Choroid plexus epithelial cell (primary cell): ENCODE results near the gene HP.

Source experiments
- DNase-seq: peaks from one replicate; pipeline ENCODE4 v3.0.0-alpha.2; 2010; ENCODE audit warnings: low read depth
- H3K4me3 ChIP-seq: 2 replicates; pipeline ENCODE4 v1.5.1; 2011; ENCODE audit warnings: low read depth, mild to moderate bottlenecking, control low read depth, low read length, moderate library complexity
- TF ChIP-seq, protein P1 (sequence below): conservative IDR thresholded peaks from 2 replicates; pipeline ENCODE4 v1.5.1; 2011; ENCODE audit warnings: low read depth, mild to moderate bottlenecking, control low read depth, inconsistent platforms, low read length, moderate library complexity

Gene HP

DNA sequence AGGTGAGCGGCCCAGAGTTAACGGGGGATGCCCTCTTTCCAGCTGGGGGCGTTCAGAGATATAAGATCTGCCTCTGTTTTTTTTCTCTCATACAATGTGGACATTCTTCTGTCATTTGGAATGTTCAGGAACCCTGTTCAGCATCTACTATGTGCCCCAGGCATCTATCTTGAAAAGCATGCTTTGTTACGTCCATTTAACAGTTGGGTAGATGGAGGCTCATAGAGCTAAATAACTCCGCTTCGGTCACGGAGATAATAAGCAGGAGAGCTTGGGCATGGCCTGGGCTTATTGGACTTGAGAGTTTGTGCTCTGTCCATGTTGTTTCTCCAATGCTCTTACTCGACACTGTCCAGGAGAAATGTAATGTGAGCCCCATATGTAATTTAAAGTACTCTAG lies 39.6 kb upstream of the HP start:
- TF ChIP-seq, protein P1, sequence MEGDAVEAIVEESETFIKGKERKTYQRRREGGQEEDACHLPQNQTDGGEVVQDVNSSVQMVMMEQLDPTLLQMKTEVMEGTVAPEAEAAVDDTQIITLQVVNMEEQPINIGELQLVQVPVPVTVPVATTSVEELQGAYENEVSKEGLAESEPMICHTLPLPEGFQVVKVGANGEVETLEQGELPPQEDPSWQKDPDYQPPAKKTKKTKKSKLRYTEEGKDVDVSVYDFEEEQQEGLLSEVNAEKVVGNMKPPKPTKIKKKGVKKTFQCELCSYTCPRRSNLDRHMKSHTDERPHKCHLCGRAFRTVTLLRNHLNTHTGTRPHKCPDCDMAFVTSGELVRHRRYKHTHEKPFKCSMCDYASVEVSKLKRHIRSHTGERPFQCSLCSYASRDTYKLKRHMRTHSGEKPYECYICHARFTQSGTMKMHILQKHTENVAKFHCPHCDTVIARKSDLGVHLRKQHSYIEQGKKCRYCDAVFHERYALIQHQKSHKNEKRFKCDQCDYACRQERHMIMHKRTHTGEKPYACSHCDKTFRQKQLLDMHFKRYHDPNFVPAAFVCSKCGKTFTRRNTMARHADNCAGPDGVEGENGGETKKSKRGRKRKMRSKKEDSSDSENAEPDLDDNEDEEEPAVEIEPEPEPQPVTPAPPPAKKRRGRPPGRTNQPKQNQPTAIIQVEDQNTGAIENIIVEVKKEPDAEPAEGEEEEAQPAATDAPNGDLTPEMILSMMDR: no peak

DNA sequence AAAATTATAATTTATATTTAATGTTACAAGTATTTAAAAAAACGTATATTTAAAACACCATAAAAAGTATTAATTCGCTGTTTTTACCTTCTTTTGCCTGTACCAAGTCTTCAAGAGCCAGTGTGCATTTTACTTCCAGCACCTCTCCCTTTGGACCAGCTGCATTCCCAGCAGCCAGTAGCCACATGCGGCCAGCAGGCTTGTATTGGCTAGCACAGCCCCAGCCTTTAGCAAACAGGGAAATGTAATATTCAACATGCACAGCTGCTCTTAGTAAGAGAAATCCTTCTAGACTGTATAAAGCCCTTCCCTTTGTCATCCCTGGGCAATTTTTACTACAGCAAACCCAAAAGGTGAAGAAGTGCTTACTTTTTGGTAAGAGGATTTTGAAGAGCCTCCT lies 39.2 kb upstream of the HP start:
- DNase-seq: no peak
- TF ChIP-seq, protein P1: no peak
- no peak overlapping the region for H3K4me3 ChIP-seq

More for the DNA sequence above, 39.6 kb upstream of the HP start:
- H3K4me3 ChIP-seq: no peak overlapping the region
- DNase-seq: no peak

DNA sequence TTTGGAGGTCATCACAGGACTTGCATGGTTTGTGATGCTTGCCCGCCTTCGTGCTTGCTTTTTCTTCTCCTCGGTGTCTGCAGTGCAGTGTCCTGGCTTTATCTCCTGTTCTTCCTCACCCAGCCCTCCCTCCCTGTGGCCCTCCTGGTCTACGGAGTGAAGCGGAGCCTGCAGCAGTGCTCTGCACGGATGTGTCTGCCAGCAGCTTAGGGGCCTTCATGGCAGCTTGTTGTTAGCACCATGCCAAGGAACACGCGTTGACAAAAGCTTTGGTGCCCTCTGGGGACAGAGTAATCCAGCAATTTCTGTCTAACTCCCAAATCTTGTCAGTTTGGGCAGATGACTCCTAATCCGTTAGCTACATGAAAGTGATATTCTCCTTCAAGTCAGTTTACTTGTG lies 35.8 kb upstream of the HP start:
- no peak overlapping the region for H3K4me3 ChIP-seq
- TF ChIP-seq, protein P1: no peak
- DNase-seq: no peak

DNA sequence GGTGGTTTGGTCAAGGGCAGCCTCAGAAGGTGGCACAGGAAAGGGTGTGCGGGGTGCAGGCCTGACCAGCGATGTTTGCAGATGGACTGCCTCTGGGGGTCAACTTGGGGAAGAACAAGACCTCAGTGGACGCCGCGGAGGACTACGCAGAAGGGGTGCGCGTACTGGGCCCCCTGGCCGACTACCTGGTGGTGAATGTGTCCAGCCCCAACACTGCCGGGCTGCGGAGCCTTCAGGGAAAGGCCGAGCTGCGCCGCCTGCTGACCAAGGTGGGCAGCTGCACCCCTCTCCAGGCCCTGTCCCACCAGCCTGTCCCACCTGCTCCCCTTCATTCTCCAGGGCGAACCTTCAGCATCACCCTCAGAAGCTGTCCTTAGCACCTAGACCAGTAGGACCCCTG lies 33.3 kb upstream of the HP start:
- H3K4me3 ChIP-seq: no peak overlapping the region
- DNase-seq: no peak
- TF ChIP-seq, protein P1: peak; percentile 51

DNA sequence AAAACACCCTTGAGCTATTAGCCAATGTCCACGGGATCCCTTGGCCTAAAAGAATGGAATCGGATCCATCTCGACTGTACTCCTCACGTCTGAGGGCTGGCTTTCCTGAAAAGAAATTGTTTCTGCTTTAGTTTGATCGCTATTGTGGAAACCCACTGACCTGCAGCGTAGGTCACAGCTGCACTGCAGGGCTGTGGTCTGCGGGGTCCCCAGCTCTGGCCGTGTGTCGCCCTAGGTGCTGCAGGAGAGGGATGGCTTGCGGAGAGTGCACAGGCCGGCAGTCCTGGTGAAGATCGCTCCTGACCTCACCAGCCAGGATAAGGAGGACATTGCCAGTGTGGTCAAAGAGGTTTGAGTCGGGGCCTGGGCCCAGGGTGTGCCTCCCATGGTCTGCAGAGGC lies 32.2 kb upstream of the HP start:
- TF ChIP-seq, protein P1: no peak
- H3K4me3 ChIP-seq: no peak overlapping the region
- no peak for DNase-seq

DNA sequence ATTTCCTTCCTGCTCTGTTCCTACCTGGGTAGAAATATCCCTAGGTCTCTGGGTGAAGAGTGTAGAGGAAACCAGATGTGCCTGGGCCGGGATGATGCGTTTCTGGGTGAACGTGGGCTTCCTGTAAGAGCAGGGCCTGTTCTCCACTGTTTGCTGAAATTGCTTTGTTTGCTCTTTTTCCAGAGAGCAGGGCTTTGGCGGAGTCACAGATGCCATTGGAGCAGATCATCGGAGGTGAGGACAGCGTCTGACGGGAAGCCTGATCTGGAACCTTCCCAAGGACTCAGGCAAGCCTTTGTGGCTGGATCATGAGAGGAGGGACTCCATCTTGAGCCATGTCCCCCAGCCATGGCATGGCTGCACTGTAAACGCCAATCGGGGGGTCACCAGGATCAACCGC lies 30.3 kb upstream of the HP start:
- no peak for DNase-seq
- TF ChIP-seq, protein P1: no peak
- no peak overlapping the region for H3K4me3 ChIP-seq

DNA sequence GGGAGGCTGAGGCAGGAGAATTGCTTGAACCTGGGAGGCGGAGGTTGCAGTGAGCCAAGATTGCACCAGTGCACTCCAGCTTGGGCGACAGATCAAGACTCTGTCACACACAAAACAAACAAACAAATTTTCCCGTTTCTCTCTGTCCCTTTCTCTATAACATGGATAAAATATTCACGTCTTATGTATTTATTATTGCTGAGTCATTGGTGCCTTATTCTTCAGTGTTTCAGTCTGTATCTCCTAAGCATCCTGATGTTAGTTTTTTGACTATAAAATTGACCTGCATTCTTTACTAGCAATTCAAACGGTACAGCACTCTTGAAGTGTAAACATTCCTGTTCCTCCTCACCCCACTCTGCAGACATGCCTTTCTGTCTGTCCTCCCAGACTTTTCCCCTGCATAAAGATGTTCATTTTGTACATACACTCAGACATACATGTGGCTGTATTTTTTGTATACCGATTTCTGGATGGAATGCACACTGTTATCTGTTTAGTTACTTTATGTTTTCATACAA lies 29.4 kb upstream of the HP start:
- TF ChIP-seq, protein P1: no peak
- no peak overlapping the region for H3K4me3 ChIP-seq
- no peak for DNase-seq
